ENCODE results near the gene MME. TPM values are rescaled to one million over a fixed set of nuclear protein-coding genes. Genes with fewer than 3 reads are reported as not detected.
A peak's percentile ranks its signal among the peaks of the same experiment; 100 is the strongest.

The MME gene
- total RNA-seq, 2 donors from 2014 or later = not detected

DNA sequence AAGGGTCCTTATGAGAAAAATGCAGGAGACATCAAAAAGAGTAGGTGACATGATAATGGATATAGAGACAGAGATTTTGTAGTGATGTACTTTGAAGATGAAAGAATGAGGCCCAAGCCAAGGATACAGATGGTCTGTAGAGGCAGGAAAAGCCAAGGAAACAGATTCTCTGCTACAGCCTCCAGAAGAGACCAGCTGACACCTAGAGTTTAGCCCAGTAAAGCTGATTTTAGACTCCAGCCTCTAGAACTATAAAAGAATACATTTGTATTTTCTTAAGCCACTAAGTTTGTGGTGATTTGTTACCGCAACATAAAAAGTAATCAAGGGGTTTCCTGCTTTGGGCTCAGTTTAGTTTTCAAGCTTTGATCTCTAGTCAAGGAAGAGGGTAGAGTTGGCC, 148.6 kb downstream of the MME start:
- no peak for DNase-seq (ENCODE audit: low spot score)
- Mint-ChIP-seq H3K4me1 (ENCODE audit: low read depth in 2 of 2) (no peaks in the 10 kb centered on the region), H3K27me3 (no peaks in the 10 kb centered on the region), H3K27ac (no peak overlapping the region), H3K9me3 (peaks cover 6% of the 10 kb centered on the region), H3K36me3 (no peaks in the 10 kb centered on the region), H3K4me3 (no peak overlapping the region)
- no peak for ATAC-seq

DNA sequence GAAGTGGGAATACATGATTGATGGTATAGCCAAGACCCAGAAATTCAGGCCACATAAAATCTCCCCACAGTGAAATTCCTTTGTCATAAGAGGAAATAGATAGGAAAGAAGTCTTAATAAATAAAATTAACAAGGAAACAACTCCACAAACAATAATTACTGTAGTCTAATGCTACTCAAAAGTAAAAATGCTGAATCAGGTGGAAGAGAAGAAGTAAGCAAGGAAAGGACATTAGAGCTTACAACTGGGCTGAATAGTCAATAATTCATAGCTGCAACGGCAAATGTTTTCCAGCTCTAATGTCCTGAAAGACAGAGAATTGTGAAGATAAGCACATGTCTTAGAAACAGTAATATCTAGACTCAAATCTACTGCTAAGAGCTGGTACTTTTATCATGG, 149.0 kb downstream of the MME start:
- H3K9me3 Mint-ChIP-seq = peaks cover 5% of the 10 kb centered on the region
- no peak overlapping the region for H3K27ac Mint-ChIP-seq
- DNase-seq (ENCODE audit: low spot score) = no peak
- H3K4me1 Mint-ChIP-seq (ENCODE audit: low read depth in 2 of 2) = no peaks in the 10 kb centered on the region
- no peaks in the 10 kb centered on the region for H3K36me3 Mint-ChIP-seq
- H3K4me3 Mint-ChIP-seq = no peak overlapping the region
- no peak for ATAC-seq
- H3K27me3 Mint-ChIP-seq = no peaks in the 10 kb centered on the region

DNA sequence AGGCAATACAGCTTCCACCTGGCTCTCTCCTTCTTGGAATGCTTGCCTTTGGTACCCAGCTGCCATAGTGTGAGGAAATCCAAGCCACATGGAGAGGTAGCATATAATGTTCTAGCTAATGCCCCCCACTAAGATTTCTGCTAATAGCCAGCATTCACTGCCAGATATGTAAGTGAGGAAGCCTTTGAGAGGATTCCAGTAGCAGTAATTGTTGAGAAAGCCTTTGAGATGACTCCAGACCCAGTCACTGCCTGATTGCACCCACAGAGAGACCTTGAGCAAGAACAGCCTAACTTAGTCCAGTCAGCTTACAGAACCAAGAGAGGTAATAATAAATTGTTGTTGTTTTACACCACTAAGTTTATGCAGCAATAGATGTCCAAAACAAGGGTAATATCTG, 150.3 kb downstream of the MME start:
- no peaks in the 10 kb centered on the region for H3K27me3 Mint-ChIP-seq
- H3K9me3 Mint-ChIP-seq = no peaks in the 10 kb centered on the region
- ATAC-seq (no peak), DNase-seq (ENCODE audit: low spot score) (no peak)
- H3K4me1 Mint-ChIP-seq (ENCODE audit: low read depth in 2 of 2) = no peaks in the 10 kb centered on the region
- H3K36me3 Mint-ChIP-seq = no peaks in the 10 kb centered on the region
- no peak overlapping the region for H3K27ac Mint-ChIP-seq
- no peak overlapping the region for H3K4me3 Mint-ChIP-seq

DNA sequence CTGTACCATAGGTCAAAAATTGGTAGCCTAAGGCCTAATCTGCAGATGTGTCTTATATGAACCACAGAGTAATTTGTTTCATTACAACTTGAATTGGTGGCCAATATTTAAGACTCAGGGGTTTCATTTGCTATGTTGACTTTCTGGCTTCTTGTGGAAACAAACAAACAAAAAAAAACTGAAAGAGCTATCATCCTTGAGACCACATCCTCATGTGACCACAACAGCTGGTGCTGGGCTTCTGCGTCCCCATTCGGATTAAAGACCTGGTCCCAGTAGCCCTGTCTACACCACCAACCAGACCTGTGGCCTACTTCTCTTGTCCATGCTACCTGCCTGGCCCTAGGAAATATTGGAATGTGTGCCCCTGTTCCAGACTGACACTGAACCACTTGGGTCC, 151.7 kb downstream of the MME start:
- ATAC-seq (peak in 1 of 2 donors; percentile 24), DNase-seq (ENCODE audit: low spot score) (no peak)
- H3K27me3 Mint-ChIP-seq = no peaks in the 10 kb centered on the region
- no peak overlapping the region for H3K4me3 Mint-ChIP-seq
- H3K27ac Mint-ChIP-seq = no peak overlapping the region
- no peaks in the 10 kb centered on the region for H3K4me1 Mint-ChIP-seq (ENCODE audit: low read depth in 2 of 2)
- H3K9me3 Mint-ChIP-seq = no peaks in the 10 kb centered on the region
- no peaks in the 10 kb centered on the region for H3K36me3 Mint-ChIP-seq

DNA sequence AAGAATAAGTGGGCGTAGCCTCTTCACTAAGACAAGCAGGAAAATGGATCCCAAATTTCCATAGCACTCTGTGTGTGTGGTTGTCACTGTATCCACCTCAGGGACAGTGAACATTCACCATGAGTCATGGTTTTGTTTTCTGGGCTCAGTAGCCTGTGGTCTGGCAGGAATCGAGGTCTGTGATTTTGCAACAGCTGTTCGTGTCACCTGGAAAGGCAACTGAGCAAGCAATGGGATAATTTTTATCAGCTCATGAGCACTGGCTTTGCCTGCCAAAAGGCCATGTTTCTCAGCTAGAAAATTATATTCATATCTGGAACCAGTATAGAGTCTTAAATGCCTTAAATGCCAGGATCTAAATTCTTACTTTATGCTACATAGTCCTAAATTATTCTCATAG, 152.5 kb downstream of the MME start:
- DNase-seq (ENCODE audit: low spot score) (no peak), ATAC-seq (peak in 1 of 2 donors; percentile 15)
- Mint-ChIP-seq H3K36me3 (no peaks in the 10 kb centered on the region), H3K9me3 (no peaks in the 10 kb centered on the region), H3K27ac (no peak overlapping the region), H3K4me1 (ENCODE audit: low read depth in 2 of 2) (no peaks in the 10 kb centered on the region), H3K4me3 (no peak overlapping the region), H3K27me3 (no peaks in the 10 kb centered on the region)

DNA sequence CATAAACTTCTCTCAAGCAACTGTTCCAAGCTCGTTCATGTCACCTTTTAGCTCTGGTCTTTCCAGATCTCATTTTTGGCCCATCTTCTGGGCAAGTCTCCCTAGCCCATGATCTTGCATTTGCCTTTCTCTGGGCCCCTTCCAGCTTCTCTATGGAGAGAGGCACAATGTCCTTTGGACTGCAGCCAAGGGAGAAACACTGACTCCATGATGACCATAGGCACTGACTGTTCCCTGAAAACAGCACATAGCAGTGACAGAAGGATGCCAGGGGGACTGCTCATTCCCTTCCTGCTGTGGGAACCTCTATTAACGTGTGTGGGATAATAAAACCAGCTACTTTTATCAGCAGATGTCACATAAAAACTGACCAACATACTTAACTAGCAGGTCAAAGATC, 153.1 kb downstream of the MME start:
- ATAC-seq = no peak
- Mint-ChIP-seq H3K27ac (no peak overlapping the region), H3K9me3 (no peaks in the 10 kb centered on the region), H3K36me3 (no peaks in the 10 kb centered on the region), H3K4me3 (no peak overlapping the region), H3K27me3 (no peaks in the 10 kb centered on the region), H3K4me1 (ENCODE audit: low read depth in 2 of 2) (no peaks in the 10 kb centered on the region)
- DNase-seq (ENCODE audit: low spot score) = no peak

Other genes with a start within 250 kb of the MME start
- gene STRIT1, start 213.4 kb downstream of the MME start, total RNA-seq = not detected

Data from natural killer cell treated with Interleukin-12 subunit alpha and Interleukin-12 subunit beta and Interleukin-15 and Interleukin-18, amount 100 ng/mL, for 72 hours (primary cell).